Activated B cell treated with CpG ODN at 0.5 μM for 24 hours (primary cell): Measurements from ENCODE around the gene CACHD1. TPM values are rescaled to one million over a fixed set of nuclear protein-coding genes. Genes with fewer than 3 reads are reported as not detected.

Experiments
- ATAC-seq: fragments of 200-7000 bp; cut with Tn5 transposase; one replicate; pipeline ENCODE4 v1.10.0; 2021; ENCODE audit warnings: low read depth, mild to moderate bottlenecking, moderate library complexity
- CTCF ChIA-PET: fragments of 350-600 bp; sonication (Branson Sonifier 250); formaldehyde crosslinking; loops from one replicate; lab custom pipeline; 2021; ENCODE audit warnings: antibody characterized with exemption; lab: Charles Lee
- POLR2A ChIA-PET: fragments of 350-600 bp; sonication (Branson Sonifier 250); formaldehyde crosslinking; loops from one replicate; lab custom pipeline; 2021; ENCODE audit warnings: antibody characterized with exemption; lab: Charles Lee
- DNase-seq: peaks from one replicate; pipeline ENCODE4 v3.0.0; 2022
- H3K27ac Mint-ChIP-seq: one replicate; pipeline ENCODE4 v1.8.0; 2020; ENCODE audit warnings: mixed read lengths
- H3K27me3 Mint-ChIP-seq: one replicate; pipeline ENCODE4 v1.8.0; 2021; ENCODE audit warnings: mixed read lengths
- H3K36me3 Mint-ChIP-seq: one replicate; pipeline ENCODE4 v1.8.0; 2021; ENCODE audit warnings: low read depth, mixed read lengths
- H3K4me1 Mint-ChIP-seq: one replicate; pipeline ENCODE4 v1.8.0; 2021; ENCODE audit warnings: mixed read lengths
- H3K4me3 Mint-ChIP-seq: one replicate; pipeline ENCODE4 v1.8.0; 2020; ENCODE audit warnings: mild to moderate bottlenecking, mixed read lengths
- H3K9me3 Mint-ChIP-seq: one replicate; pipeline ENCODE4 v1.8.0; 2020; ENCODE audit warnings: mixed read lengths
- intact Hi-C: fragments of 100-400 bp; cut with micrococcal nuclease; formaldehyde crosslinking; loops from one replicate; pipeline ENCODE4 v1.15.1; 2024
- total RNA-seq: library from RNA; stranded (reverse); gene quantifications from 2 replicates; pipeline ENCODE4 v1.2.3, GENCODE V29; 2022
- TF ChIP-seq, protein P1 (sequence below): fragments of 200-600 bp; IDR thresholded peaks from one replicate; pipeline ENCODE4 v1.8.0; 2022; ENCODE audit warnings: antibody characterized with exemption, mild to moderate bottlenecking

Gene CACHD1
- total RNA-seq, 1 donor from 2014 or later = 0.22 TPM

DNA sequence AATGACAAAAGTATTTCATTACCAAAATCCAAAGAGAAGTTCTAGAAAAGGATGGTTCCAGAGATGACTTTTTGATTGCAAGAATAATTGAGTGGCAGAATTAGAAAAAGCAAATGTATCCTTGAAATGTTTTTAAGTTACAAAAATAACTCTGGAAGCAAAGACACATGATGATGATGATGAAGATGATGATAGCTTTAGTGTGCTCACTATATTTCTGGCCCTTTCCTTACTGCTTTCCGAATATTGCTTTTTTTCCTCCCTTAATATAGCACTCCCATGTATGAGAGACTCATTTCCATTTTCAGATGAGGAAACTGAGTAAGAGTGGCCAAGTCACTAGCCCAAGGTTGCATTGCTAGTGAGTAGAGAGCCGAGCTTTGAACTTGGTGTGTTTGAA lies 54.7 kb downstream of the CACHD1 start:
- H3K27ac Mint-ChIP-seq = no peak overlapping the region
- ChIA-PET POLR2A (no interaction called here), CTCF (no interaction called here)
- intact Hi-C loops = no loop called here
- DNase-seq = no peak
- H3K4me3 Mint-ChIP-seq = no peak overlapping the region
- no peaks in the 10 kb centered on the region for H3K36me3 Mint-ChIP-seq
- no peaks in the 10 kb centered on the region for H3K4me1 Mint-ChIP-seq
- TF ChIP-seq, protein P1, sequence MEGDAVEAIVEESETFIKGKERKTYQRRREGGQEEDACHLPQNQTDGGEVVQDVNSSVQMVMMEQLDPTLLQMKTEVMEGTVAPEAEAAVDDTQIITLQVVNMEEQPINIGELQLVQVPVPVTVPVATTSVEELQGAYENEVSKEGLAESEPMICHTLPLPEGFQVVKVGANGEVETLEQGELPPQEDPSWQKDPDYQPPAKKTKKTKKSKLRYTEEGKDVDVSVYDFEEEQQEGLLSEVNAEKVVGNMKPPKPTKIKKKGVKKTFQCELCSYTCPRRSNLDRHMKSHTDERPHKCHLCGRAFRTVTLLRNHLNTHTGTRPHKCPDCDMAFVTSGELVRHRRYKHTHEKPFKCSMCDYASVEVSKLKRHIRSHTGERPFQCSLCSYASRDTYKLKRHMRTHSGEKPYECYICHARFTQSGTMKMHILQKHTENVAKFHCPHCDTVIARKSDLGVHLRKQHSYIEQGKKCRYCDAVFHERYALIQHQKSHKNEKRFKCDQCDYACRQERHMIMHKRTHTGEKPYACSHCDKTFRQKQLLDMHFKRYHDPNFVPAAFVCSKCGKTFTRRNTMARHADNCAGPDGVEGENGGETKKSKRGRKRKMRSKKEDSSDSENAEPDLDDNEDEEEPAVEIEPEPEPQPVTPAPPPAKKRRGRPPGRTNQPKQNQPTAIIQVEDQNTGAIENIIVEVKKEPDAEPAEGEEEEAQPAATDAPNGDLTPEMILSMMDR = no peak
- ATAC-seq = no peak
- peaks cover 9% of the 10 kb centered on the region for H3K27me3 Mint-ChIP-seq
- no peaks in the 10 kb centered on the region for H3K9me3 Mint-ChIP-seq

DNA sequence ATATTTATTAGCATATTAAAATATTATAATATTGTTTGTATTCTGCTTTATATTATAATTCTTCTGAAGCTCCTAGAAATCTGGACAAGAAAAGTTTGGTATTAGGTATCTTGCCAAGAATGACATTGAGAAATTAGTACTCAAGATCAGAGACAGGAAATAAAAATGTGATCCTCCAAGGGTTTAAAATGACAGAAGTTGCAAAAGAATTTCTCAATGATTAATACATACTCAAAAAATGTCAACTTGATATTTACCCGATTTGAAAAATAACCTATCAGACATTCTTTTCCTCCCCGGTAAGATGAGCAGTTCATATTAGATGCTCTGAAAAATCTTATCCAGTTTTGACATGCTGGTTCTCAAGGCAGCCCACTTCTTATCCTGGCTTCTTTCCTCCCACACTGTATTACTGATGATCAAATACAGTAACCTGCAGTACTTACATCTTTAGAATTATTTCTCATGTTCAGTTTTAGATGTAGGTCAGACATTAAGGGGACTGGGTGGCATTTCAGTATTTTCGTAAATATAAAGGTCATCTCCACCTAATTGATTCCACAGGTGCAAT lies 55.3 kb downstream of the CACHD1 start:
- DNase-seq = no peak
- ChIA-PET CTCF (no interaction called here), POLR2A (no interaction called here)
- no peak for ATAC-seq
- Mint-ChIP-seq H3K27me3 (peaks cover 9% of the 10 kb centered on the region), H3K36me3 (no peaks in the 10 kb centered on the region), H3K9me3 (no peaks in the 10 kb centered on the region), H3K4me1 (no peaks in the 10 kb centered on the region), H3K4me3 (no peak overlapping the region), H3K27ac (no peak overlapping the region)
- intact Hi-C loops = no loop called here
- TF ChIP-seq, protein P1 = no peak

DNA sequence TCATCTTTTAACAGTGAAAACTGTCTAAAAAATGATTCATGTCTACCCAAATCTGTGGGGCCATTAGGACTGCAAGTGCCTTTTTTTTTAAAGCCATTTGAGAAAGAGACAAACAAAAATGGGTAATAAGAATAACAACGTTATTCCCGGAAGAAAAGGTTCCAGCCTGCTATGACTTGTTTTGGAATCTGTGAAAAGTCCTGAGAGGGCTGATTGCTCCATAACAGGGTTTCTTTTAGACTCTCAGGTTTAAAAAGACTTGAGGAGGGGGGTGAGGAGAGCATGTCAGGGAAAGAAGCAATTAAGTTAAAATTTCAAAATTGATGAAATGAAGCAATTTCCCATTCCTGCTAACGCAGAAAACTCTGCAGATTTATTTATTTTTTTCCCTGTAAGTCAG lies 56.4 kb downstream of the CACHD1 start:
- Mint-ChIP-seq H3K27me3 (peaks cover 9% of the 10 kb centered on the region), H3K4me3 (no peak overlapping the region), H3K9me3 (no peaks in the 10 kb centered on the region), H3K36me3 (no peaks in the 10 kb centered on the region), H3K27ac (no peak overlapping the region), H3K4me1 (no peaks in the 10 kb centered on the region)
- ATAC-seq (no peak), DNase-seq (no peak)
- CTCF ChIA-PET = no interaction called here
- POLR2A ChIA-PET = no interaction called here
- intact Hi-C loops = no loop called here
- TF ChIP-seq, protein P1 = no peak

DNA sequence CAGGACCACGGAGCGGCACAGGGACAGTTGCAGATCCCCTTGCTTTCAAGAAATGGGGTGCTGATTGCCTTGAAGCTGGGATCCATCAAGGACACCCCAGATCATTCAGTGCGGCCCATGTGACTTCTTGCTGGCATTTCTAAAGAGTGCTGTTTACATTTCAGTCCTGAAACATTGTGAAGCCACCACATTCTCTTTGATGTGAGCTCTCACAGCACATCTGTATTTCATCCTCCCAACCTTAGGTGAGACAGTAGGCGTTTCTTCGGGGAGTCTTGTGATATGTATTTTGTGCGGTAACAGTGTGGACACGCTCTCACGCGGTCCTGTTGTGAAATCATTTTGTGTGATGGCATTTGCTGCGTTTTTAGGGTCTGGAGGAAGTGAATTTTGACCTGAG lies 57.2 kb downstream of the CACHD1 start:
- intact Hi-C loops = no loop called here
- no peak for ATAC-seq
- no peaks in the 10 kb centered on the region for H3K36me3 Mint-ChIP-seq
- POLR2A ChIA-PET = no interaction called here
- H3K9me3 Mint-ChIP-seq = no peaks in the 10 kb centered on the region
- peaks cover 9% of the 10 kb centered on the region for H3K27me3 Mint-ChIP-seq
- H3K4me3 Mint-ChIP-seq = no peak overlapping the region
- DNase-seq = no peak
- CTCF ChIA-PET = no interaction called here
- TF ChIP-seq, protein P1 = no peak
- H3K27ac Mint-ChIP-seq = no peak overlapping the region
- no peaks in the 10 kb centered on the region for H3K4me1 Mint-ChIP-seq

DNA sequence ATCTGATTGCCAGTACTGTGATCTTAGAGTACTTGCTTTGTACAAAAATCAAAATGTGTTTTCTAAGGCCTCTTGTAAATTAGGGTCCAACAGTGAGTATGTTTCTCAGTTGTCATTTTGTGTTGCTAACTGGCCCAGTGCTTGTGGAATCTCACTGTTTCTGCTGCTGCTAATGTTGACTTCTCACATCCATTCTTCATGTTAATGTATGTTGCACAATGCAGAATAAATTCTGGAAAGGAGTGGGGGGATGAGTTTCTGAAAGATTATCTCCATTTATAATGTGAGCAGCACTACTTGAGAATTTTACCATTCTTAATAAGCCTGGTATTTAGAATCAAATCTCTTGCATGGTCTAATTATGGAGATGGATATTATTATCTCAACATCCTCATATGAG lies 57.9 kb downstream of the CACHD1 start:
- no peak overlapping the region for H3K27ac Mint-ChIP-seq
- H3K4me1 Mint-ChIP-seq = no peaks in the 10 kb centered on the region
- DNase-seq = no peak
- ATAC-seq = no peak
- H3K36me3 Mint-ChIP-seq = no peaks in the 10 kb centered on the region
- POLR2A ChIA-PET = no interaction called here
- H3K9me3 Mint-ChIP-seq = no peaks in the 10 kb centered on the region
- TF ChIP-seq, protein P1 = no peak
- CTCF ChIA-PET = no interaction called here
- H3K4me3 Mint-ChIP-seq = no peak overlapping the region
- H3K27me3 Mint-ChIP-seq = peaks cover 9% of the 10 kb centered on the region
- intact Hi-C loops = no loop called here
